Right ventricle myocardium superior (tissue), 1 donor: ENCODE measurements around the gene PTPRE. TPM values are rescaled to one million over a fixed set of nuclear protein-coding genes. Genes with fewer than 3 reads are reported as not detected.
A peak's percentile ranks its signal among the peaks of the same experiment; 100 is the strongest.

Experiments
- ATAC-seq: fragments of 200-7000 bp; cut with Tn5 transposase; one replicate; pipeline ENCODE4 v1.9.1; 2020; ENCODE audit warnings: mild to moderate bottlenecking; ENCODE audit not compliant: poor library complexity
- DNase-seq: peaks from one replicate; pipeline ENCODE4 v3.0.0-alpha.2; 2020
- intact Hi-C: fragments of 100-400 bp; cut with DNase I; formaldehyde crosslinking; loops from one replicate; pipeline ENCODE4 v1.11.2; 2022
- total RNA-seq: library from RNA; stranded (reverse); fragmentation: NEBNext Ultra II Directional; extraction: Animal tissue kit (Norgen Biotek cat#: 25700); gene quantifications from one replicate; pipeline ENCODE4 v1.2.1, GENCODE V29; 2021
- donor health status: DM: no; HTN: yes; CAD: no; lungs with severe emphysema.

Gene PTPRE
- total RNA-seq, 1 donor from 2014 or later: 16.0 TPM

DNA sequence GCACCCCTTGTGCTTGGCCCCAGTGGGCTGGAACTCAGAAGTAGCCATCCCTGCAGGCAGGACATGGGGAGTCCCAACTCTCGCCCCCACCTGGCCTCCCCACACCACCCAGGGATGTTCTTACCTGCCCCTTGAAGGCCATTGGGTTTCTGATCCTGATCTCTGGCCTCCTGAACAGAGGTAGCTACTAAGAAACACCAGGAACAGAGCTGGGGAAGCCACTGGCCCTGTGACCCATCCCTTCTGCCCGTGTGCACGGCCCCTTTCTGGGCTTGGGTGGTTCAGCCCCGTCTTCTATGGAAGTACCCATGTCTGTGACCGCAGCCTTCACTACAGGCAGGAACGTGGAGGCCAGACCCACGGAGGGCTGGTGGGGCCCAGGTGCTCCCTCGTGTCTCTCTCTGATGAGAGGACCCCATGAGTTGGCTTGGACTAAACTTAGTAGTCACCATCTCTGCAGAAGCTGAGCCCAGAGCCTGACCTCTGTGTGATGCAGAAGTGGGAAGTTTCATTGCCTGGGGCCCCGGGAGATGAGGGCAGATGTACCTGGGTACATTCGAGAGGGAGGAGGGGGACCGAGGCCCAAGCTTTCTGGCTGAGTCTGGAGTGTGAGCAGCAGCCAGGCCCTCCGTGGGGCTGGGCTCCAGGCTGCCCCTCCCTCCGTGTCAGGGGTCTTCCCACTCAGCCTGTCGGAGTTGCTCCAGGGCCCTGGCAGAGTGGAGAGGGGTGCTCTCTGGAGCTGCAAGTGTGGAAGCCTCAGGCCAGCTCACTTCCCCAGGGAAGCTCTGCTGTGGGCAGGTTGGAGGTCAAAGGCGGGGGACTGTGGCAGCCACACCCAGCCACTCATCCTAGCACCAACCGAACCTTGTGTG, 138.3 kb downstream of the PTPRE start:
- intact Hi-C loops: no loop called here
- ATAC-seq (no peak), DNase-seq (no peak)

DNA sequence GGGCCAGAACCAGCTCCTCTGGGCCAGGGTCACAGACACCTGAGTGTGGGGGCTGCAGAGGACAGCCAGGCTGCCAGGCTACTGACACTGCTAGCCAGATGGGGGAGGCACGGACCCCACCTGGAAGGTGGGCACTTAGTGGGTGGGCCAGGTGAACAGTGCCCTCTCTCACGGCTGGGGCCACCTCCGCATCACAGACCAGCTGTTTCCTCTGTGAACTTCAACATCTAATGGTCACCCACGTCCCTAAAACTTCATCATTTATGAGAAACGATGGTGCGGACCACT, 138.9 kb downstream of the PTPRE start:
- ATAC-seq: no peak

DNA sequence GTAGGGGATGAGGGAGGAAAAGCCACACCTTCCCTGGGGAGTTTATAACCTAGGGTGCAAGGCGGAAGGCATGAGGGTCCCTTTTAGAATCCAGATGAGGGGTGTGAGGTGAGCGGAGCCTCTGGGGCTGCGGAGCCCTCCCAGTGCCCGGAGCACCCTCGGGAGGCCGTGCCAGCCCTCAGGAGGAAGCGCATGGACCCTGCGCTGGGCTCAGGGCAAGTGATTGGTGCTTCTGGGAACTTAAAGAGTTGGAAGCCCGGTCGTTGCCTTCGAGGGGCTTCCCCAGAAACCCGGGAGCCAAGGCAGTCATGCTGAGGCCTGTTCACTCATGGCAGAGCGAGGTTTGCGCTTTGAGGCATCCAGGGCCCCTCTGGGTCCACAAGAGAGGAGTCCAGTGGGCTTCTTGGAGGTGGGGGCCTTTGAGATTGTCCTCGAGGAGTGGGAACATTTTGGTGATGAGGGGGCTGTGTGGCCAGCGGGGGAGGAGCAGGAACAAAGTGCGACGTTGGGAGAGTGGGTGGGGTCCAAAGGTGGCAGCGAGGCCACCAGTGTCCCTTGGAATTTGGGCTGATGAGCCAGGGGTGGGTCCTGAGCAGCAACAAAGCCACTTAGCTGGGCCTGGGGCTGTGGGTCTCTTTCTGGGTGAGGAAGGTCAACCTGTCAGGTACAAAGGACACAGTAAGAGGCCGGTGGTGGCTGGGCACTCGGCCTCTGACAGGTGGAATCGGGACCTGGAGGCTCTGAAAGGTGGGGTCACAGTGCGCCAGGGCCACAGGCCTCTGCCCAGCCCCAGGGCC, 139.5 kb downstream of the PTPRE start:
- DNase-seq (no peak), ATAC-seq (no peak)
- intact Hi-C loops: no loop called here

More for the DNA sequence above, 138.9 kb downstream of the PTPRE start:
- intact Hi-C loops: no loop called here
- no peak for DNase-seq

DNA sequence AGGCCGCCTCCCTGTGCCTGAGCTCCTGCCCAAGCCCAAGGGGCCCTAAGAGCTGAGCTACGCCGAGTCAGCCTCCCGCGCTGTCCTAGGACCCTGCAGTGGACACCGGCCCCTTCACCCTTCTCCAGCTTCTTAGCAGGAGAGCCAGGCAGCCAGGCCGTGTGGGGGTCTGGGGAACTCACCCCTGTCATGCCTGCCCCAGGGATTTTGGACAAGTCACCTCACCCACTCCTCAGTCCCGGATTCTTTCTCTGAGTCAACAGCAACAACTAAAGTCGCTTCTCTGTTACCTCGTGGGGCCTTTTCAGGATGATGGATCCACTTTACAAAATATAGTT, 140.0 kb downstream of the PTPRE start:
- ATAC-seq (no peak), DNase-seq (no peak)
- intact Hi-C loops: no loop called here

DNA sequence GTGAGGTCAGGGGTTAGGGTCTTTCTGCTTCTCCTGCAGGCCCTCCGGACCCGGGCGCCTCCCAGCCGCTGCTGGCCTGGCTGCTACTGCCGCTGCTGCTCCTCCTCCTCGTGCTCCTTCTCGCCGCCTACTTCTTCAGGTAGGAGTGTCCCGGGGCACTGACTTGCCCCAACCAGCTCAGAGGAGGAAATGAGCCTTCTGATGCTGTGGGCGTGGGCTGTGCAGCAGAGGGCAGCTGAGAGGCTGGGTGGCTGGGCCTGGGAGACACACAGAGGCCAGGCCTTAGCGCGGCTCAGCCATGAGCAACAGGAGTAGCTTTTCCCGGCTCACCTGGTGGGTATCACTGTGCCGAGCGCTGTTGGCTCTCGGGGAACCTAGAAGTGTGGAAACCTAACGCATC, 140.4 kb downstream of the PTPRE start:
- DNase-seq (peak; percentile 86), ATAC-seq (peak; percentile 70)
- intact Hi-C loops: no loop called here

DNA sequence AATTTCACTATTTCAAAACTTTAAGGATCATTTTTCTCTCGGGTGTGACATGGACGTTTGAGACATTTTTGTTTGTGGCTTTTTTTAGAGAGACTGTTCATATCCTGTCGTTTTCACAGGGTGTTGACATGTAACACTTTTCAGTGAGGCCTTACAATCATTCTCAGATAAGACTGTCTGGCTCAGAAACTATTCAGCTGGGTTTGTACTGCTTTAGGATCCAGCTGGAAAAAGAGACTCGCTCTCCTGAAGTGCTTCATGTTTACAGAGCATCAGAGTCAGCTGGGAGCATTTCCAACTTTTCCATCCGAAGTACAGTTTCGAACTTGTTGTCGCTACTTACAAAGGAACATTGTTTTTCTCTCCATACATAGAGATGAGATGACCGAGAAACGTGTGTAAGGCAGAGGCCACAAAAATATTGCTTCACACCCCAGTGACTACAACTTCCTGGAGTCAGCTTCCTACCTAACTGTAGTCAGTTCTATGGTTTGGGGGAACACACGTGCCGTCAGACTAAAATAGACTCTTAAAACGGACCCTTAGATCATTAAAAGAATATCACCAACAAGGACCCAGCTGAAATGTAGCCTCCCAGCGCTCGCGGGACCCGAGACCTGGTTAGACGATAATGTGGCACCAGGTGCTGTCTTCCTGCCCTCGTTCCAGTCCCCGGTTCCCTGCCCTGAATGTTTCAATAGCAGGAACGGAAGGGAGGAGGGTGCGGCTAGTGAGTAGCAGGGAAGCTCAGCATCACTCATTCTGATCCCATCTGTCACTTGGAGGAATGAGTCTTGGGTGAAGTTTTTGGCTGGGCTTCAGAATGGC, 141.3 kb downstream of the PTPRE start:
- DNase-seq (no peak), ATAC-seq (peak; percentile 88)
- intact Hi-C loops: no loop called here

DNA sequence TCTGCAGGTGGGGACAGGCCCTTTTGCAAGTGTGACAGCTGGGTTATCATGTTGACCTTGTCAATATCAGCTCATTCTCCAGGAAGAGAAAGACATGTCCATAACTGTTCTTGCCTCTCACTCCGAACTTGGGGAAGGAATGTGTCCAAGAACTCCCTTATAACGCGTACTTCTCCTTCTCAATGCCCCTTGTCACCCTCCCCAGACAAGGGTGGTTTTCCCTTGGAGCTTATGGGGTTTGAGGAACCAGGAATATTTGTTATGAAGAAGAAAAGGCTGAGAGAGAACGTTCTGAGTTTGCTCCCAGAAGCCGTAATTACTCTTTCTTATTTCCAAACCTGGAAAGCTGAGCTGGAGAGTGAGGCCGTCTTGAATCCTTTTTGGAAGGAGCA, 141.9 kb downstream of the PTPRE start:
- no peak for DNase-seq
- no peak for ATAC-seq
- intact Hi-C loops: no loop called here

DNA sequence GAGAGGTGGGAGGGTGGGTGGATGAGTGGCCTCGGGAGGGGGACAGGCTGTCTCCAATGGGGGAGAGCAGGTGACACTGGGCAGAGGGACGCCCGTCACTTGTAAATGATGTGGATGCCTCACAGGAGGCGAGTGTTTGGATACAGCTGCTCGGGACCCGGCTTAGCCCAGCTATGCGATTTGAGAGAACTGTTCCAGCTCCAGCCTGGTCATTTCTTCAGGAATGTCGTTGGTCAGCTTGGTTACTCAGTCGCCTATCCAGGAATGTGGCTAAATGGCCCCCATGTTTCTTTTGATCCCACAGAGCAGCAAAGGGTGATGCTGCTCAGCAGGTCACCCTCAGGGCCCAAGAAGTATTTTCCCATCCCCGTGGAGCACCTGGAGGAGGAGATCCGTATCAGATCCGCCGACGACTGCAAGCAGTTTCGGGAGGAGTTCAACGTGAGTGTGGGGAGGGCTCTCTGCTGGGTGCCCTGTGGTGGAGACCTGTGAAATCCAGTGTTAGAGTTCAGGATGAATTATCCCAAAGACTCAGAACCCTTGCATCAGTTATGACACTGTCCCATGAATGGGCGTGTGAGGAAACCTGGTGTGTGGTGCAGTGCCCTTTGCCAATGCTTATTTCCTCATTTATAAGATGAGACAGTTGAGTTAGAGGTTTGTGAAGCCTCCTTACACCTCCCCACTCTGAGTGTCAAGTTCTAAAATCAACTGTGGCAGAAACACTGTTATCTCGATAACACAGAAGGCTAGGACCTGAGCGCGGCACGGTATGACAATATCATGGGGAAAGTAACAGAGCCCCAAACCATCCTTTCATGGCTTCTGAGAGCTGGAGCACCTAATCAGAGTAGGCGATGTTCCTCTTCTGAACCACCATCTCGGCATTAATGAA, 142.6 kb downstream of the PTPRE start:
- ATAC-seq (no peak), DNase-seq (no peak)
- intact Hi-C loops: no loop called here

DNA sequence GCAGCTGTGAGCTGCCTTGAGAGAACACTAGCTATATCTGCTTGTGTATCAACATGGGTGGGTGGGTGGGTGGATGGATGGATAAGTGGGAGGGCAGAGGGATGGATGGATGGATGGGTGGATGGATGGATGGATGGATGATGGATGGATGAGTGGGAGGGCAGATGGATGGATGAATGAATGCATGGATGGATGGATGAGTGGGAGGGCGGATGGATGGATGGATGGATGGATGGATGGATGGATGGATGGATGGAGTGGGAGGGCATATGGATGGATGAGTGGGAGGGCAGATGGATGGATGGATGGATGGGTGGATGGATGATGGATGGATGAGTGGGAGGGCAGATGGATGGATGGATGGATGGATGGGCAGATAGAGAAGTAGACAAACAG, 143.2 kb downstream of the PTPRE start:
- DNase-seq (no peak), ATAC-seq (no peak)
- intact Hi-C loops: no loop called here

DNA sequence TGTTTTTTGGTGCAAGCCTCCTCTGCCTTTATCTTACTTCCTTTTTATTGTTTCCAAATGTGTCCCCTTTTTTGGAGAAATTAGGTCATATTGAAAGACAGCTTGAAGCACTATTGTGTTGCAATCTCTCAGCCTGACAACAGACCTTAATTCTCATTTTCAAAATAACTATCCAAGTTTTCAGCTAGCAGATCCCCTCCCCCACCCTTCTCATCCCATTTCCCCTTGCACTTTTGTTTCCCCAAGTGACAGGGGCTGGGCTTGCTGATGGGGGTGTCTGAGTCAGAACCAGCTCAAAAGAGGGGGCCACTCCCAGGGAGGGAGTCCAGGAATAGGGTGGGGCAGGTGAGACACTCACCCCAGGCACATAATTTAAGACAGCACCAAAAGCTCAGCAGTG, 144.0 kb downstream of the PTPRE start:
- peak; percentile 16 for ATAC-seq

DNA sequence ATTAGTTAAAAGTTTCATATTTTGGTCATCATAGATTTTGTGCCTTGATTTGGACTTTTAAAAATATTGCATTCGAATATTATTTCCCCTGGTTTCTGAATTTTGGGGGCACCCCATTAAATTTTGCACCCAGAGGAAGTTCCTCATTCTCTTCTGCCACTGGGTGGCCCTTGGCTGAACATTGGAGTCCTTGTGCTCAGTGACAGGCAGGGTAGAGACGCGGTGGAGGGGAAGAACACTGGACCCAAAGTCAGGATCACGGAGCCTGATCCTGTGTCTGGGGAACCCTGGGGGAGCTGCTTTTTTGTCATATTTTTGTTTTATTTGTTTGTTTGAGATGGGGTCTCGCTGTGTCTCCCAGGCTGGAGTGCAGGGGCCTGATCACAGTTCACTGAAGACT, 144.6 kb downstream of the PTPRE start:
- intact Hi-C loops: no loop called here
- DNase-seq (no peak), ATAC-seq (no peak)

More for the DNA sequence above, 144.0 kb downstream of the PTPRE start:
- DNase-seq: no peak
- intact Hi-C loops: no loop called here

DNA sequence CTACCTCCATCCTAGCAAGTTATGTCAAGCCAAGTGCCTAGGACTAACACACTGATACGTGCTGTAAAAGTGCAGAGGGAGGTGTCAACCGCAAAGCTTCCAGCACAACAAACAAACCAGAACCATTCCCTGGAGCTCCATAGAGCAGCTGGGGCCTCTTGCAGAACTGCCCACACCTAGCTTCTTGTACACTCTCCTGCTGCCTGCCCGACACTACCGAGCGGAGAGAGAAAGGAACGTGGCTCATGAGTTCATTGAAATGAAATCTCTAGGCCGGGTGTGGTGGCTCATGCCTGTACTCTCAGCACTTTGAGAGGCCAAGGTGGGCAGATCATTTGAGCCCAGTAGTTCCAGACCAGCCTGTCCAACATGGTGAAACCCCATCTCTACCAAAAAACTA, 145.8 kb downstream of the PTPRE start:
- intact Hi-C loops: no loop called here
- DNase-seq (no peak), ATAC-seq (no peak)

DNA sequence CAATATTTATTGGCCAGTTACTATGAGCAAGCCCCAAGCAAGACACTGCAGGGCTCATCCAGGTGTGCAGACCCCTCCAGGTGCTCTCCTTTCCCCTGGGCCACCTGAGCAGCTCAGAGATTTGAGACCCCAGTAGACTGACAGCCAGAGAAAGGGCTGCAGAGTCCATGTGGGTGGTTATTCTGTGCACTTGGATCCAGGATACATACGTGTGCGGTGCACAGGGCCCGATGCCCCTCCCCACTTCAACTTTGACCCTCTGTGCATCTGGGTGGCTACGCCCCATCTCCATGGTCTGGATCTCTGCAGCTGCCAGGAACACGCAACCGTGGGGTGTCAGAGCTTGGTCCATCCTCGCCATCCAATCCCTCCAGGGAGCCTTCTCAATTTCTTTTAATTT, 146.5 kb downstream of the PTPRE start:
- intact Hi-C loops: no loop called here
- DNase-seq (no peak), ATAC-seq (no peak)

DNA sequence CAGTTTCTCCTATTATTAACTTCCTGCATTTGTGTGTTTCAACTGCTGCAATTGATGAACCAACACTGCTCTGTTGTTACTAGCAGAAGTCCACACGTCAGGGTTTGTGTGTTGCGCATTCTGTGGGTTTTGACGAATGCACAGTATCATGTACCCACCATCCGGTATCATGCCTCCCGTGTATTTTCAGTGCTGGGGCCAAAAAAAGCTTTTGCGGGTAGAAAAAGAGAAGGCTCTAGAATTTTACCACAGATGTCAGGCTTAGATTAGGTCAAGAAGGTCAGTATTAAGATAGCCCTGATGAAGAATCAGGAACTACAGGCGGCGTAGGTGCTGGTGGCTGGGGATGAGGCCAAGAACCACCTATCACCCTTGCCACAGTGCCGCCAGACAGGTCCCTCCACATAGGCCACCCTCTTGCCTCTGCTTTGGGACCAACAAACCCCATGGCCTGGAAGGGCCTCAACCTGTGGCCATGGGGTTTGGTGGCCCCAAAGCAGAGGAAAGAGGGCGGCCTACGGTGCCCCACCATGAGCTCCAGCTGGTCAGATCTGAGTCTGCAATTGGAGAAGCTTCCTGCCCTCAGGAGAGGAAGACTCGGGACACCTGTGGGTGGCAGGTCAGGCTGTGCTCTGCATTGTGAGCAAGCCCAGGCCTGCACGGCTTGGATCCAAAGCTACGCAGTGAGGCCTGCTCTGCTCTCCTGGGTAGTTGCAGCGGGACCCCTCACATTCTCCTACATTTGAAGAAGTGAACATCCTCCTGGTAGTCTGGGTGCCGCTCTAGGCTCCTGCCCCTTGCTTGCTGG, 147.5 kb downstream of the PTPRE start:
- DNase-seq (no peak), ATAC-seq (no peak)
- intact Hi-C loops: no loop called here

DNA sequence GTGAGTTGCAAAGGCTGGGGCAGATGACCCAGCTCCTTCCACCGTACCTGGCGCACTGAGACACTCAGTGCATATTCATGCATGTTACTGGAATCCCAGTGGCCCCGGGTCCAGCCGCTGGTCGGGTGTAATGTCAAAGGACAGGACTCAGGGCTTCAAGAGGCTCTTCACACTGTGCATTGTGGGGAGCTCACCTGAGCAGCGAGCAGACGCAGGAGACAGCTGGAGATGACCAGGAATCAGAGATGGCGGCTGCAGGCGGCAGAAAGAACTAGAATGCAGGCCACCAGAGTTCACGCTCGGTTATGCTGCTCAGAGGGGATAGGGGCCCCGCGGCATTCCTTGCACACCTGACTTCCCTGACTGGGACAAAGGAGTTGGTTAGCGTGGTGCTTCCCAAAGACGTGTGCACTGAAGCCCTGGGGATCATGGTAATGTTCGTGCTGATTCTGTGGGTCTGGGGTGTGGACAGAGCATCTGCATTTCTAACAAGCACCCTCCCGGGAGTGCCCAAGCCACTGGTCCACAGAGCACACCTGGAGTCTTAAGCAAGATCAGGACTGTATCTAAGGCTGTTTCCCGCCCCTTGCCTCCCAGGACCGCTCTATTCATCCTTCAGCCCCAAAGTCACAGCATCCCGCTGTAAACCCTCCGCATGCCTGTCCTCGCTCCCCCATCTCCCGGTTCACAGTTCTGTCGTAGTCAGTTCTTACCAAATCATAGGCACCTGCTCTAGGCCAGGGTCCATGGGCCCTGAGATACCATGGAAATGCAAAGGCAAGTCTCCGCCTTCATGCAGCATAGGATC, 148.4 kb downstream of the PTPRE start:
- DNase-seq: no peak
- no peak for ATAC-seq

DNA sequence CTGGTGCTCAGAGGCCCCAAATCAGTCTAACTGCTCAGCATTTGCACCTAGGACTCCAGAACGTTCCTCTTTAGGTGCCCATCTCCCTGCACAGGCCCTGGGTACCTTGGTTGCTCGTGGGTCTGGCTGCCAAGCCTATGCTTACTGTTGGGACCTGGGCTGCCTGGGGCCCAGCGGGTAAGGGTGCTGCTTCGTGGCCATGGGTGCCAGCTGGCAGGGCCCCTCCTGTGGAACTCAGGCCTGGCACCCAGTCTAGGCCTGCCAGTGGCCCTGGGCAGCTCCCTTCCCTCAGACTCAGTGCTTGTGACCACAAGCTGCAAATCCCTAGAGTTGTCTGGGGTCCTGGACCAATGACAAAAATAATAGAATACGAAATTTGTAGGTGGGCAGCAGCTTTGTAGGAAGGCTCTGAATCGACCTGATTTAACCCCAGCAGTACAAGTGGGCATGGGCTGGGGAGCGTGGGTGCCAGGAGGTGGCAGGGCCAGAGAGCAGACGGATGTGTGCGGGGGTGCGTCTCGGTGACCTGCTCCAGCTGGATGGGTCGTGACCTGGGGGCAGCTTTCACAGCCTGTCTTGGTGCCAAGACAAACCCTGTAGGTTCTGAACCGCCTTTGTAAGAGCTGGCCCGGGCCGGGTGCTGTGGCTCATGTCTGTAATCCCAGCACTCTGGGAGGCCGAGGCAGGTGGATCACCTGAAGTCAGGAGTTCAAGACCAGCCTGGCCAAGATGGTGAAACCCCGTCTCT, 149.6 kb downstream of the PTPRE start:
- DNase-seq: no peak
- intact Hi-C loops: no loop called here
- ATAC-seq: no peak

More for the DNA sequence above, 148.4 kb downstream of the PTPRE start:
- intact Hi-C loops: no loop called here
